HFFc6 (cell line): ENCODE measurements around the gene TNFAIP3. TPM values are rescaled to one million over a fixed set of nuclear protein-coding genes. Genes with fewer than 3 reads are reported as not detected.
"Not testable (repeated sequence)": the region's sequence is repeated elsewhere in the genome, so short reads cannot be mapped to it uniquely, and the experiment has no call there.

ENCODE experiments used
- DNase-seq: peaks from one replicate; pipeline ENCODE4 v3.0.0-alpha.2; 2018
- H3K27ac Mint-ChIP-seq: 2 replicates; pipeline ENCODE4 v1.8.0; 2020; ENCODE audit warnings: mild to moderate bottlenecking, mixed read lengths
- H3K27me3 Mint-ChIP-seq: 2 replicates; pipeline ENCODE4 v1.8.0; 2021; ENCODE audit warnings: mild to moderate bottlenecking, moderate library complexity, mixed read lengths; ENCODE audit not compliant: insufficient read depth
- H3K36me3 Mint-ChIP-seq: 2 replicates; pipeline ENCODE4 v1.8.0; 2021; ENCODE audit warnings: low read depth, mixed read lengths
- H3K4me1 Mint-ChIP-seq: 2 replicates; pipeline ENCODE4 v1.8.0; 2020; ENCODE audit warnings: low read depth, mixed read lengths
- H3K4me3 Mint-ChIP-seq: 2 replicates; pipeline ENCODE4 v1.8.0; 2020; ENCODE audit warnings: mild to moderate bottlenecking, moderate library complexity, mixed read lengths
- H3K9me3 Mint-ChIP-seq: 2 replicates; pipeline ENCODE4 v1.8.0; 2020; ENCODE audit warnings: mild to moderate bottlenecking, mixed read lengths
- CTCF ChIP-seq: fragments of 200-600 bp; sonication (generic); IDR thresholded peaks from 2 replicates; pipeline ENCODE4 v1.5.0; 2021; ENCODE audit warnings: antibody characterized with exemption, mild to moderate bottlenecking
- total RNA-seq, 6 experiments: library from RNA; stranded (reverse); fragmentation: NEBNext Ultra II Directional; extraction: Animal tissue kit (Norgen Biotek cat#: 25700); gene quantifications; 2 replicates in 1 of 6; 3 replicates in 5 of 6; pipeline ENCODE4 v1.2.3, GENCODE V29; 2021

Gene TNFAIP3
- total RNA-seq, 6 experiments from 2014 or later: 4.5 to 17.2 (median 7.8) TPM

DNA sequence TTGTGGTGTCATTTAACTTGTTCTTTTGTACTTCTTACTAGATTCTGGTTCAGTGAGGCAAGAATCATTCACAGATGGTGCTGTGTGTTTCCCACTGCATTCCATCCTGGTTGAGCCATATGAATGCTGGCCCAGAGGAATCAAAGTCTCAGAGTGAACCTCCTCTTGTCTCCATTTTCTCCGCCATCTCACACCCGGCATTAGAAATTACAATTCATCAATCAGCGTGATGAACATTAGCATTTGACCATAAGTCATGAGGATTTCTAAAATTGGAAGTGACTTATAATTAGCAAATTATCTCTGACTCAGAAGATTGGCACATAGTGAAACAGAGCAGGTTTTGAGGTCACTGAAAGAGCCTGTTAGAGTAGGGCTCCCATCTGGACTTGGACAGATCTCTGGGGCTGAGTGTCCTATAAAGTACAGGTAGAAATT is 25.2 kb downstream of the TNFAIP3 start:
- H3K27me3 Mint-ChIP-seq: 0 out of 2 replicates have a peak, but pooled peaks cover 2% of the 10 kb centered on the region
- H3K4me3 Mint-ChIP-seq: peak overlapping the region; percentile 36
- peaks cover 63% of the 10 kb centered on the region for H3K4me1 Mint-ChIP-seq
- no peak for TF ChIP-seq CTCF
- peaks cover 28% of the 10 kb centered on the region for H3K36me3 Mint-ChIP-seq
- peak overlapping the region; percentile 84 for H3K27ac Mint-ChIP-seq
- H3K9me3 Mint-ChIP-seq: peaks cover 23% of the 10 kb centered on the region
- DNase-seq: peak; percentile 88

DNA sequence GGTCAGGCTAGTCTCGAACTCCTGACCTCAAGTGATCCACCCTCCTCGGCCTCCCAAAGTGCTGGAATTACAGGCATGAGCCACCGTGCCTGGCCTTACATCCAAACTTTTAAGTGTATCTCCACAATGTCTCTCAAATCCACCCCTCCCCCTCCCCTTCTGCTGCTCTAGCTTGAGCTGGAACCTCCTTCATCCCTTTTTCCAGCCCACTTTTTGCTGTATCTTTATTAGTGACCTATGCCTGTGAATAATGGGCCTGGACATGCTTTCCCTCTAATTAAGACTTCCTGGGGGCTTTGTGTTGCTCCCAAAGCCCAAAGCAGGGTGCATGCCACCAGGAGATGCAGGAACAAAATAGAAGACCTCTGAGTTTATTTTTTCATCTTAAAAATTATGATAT is 26.1 kb downstream of the TNFAIP3 start:
- DNase-seq: no peak
- H3K27ac Mint-ChIP-seq: peak overlapping the region; percentile 84
- peaks cover 23% of the 10 kb centered on the region for H3K9me3 Mint-ChIP-seq
- peak overlapping the region; percentile 36; the same call in 1 of the 2 replicates for H3K4me3 Mint-ChIP-seq
- no peak for TF ChIP-seq CTCF
- H3K4me1 Mint-ChIP-seq: peaks cover 63% of the 10 kb centered on the region
- H3K27me3 Mint-ChIP-seq: 0 out of 2 replicates have a peak, but pooled peaks cover 2% of the 10 kb centered on the region
- H3K36me3 Mint-ChIP-seq: peaks cover 25% of the 10 kb centered on the region

DNA sequence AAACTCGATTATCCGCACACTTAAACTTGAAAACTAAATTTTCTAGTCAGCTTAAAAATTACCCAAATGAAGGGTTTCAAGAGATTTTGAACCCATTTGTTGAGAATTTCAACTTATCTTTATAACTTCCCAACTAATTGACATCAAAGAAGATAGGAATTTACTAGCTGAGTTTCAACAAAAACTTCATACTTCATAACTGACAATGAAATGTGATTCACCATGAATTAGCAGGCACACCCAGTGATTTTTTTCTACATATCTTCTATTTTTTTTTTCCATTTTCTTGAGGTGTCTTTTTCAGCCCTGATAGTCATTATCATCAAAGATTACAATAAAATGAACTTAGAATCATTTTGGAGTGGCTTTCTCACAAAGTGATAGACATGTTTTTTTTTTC is 26.7 kb downstream of the TNFAIP3 start:
- peaks cover 20% of the 10 kb centered on the region for H3K36me3 Mint-ChIP-seq
- H3K27me3 Mint-ChIP-seq: peaks cover 4% of the 10 kb centered on the region; the same call in 1 of the 2 replicates
- no peak for TF ChIP-seq CTCF
- H3K27ac Mint-ChIP-seq: peak overlapping the region; percentile 84
- peak overlapping the region; percentile 32 for H3K4me3 Mint-ChIP-seq
- peak; percentile 23 for DNase-seq
- H3K4me1 Mint-ChIP-seq: peaks cover 63% of the 10 kb centered on the region
- H3K9me3 Mint-ChIP-seq: peaks cover 17% of the 10 kb centered on the region

DNA sequence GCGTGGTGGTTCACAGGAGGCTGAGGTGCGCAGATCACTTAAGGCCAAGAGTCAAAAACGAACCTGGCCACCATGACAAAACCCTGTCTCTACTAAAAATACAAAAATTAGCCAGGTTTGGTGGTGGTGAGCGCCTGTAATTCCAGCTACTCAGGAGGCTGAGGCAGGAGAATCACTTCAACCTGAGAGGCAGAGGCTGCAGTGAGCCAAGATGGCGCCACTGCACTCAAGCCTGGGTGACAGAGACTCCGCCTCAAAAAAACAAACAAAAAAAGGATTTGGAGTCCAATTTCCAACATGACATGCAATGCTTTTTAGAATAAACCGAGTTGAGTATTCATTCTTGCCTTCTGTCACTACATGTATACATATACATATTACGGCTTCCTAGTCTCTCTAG is 27.3 kb downstream of the TNFAIP3 start:
- H3K4me3 Mint-ChIP-seq, DNase-seq, H3K27me3 Mint-ChIP-seq: not testable (repeated sequence)
- Mint-ChIP-seq H3K4me1 (peaks cover 63% of the 10 kb centered on the region), H3K9me3 (peaks cover 16% of the 10 kb centered on the region), H3K36me3 (peaks cover 15% of the 10 kb centered on the region), H3K27ac (peak overlapping the region; percentile 78; the same call in 1 of the 2 replicates)

DNA sequence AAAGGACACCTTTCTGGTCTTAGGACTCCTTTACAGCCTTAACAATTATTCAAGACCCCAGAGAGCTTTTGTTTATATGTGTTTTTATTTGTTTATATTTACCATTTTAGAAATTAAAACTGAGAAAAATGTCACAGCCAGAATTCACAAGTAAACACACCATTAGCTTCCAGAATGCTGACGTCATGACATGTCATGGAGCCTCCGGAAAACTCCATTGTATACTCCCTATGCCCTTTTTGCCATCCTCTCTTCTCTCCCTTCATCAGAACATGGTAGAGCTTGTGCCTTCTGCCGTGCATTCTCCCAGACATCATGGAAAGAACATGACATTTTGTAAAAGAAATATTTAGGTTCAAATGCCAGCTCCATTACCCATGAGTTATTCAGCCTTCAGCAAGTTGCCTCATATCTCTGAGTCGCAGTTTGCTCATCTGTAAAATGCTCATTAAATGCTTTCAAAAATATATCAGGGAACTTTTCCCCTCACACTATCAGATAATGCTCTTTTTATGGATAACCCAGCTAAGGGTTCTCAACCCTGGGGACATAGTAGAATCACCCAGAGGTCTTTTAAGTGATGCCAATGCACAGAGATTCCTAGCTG is 27.8 kb downstream of the TNFAIP3 start:
- peaks cover 4% of the 10 kb centered on the region; the same call in 1 of the 2 replicates for H3K27me3 Mint-ChIP-seq
- H3K4me1 Mint-ChIP-seq: peaks cover 65% of the 10 kb centered on the region
- peak overlapping the region; percentile 78 for H3K27ac Mint-ChIP-seq
- peak overlapping the region; percentile 11; the same call in 1 of the 2 replicates for H3K4me3 Mint-ChIP-seq
- H3K36me3 Mint-ChIP-seq: peaks cover 13% of the 10 kb centered on the region
- no peak for TF ChIP-seq CTCF
- peak; percentile 78 for DNase-seq
- peaks cover 13% of the 10 kb centered on the region for H3K9me3 Mint-ChIP-seq

DNA sequence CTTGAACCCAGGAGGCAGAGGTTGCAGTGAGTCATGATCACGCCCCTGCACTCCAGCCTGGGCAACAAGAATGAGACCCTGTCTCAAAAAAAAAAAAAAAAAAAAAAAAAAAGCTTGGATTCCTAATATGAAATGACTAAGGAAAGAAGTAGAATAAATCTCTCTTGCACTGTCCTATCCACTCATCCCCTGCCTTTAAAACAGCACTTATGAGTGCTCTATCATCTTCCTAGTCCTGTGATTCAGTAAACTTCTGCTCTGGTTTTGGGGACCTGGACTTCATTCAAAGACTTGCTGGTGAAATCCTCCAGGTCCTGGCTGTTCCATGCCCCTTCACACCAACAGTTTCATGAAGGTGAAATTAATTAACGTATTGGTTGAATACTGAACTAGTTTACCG is 29.6 kb downstream of the TNFAIP3 start:
- Mint-ChIP-seq H3K4me3 (no peak overlapping the region), H3K36me3 (peaks cover 6% of the 10 kb centered on the region; the same call in 1 of the 2 replicates), H3K27me3 (peaks cover 4% of the 10 kb centered on the region; the same call in 1 of the 2 replicates), H3K27ac (peak overlapping the region; percentile 20; the same call in 1 of the 2 replicates), H3K9me3 (peaks cover 5% of the 10 kb centered on the region), H3K4me1 (peaks cover 74% of the 10 kb centered on the region)
- DNase-seq: no peak
- no peak for TF ChIP-seq CTCF
